Dedifferentiated amniotic fluid mesenchymal stem cell (primary cell): ENCODE measurements around the gene ANK2.

Source experiments
- DNase-seq: peaks from one replicate; pipeline ENCODE4 v3.0.0-alpha.2; 2016; ENCODE audit errors: extremely low spot score

Gene ANK2

GRCh38 chr4:113344100-113344499, 294.6 kb downstream of the ANK2 start:
- no peak for DNase-seq

- no peak for DNase-seq
Observed at GRCh38 chr4:113347245-113347644, 297.8 kb downstream of the ANK2 start.

GRCh38 chr4:113349430-113349829, 300.0 kb downstream of the ANK2 start:
- DNase-seq = no peak

- no peak for DNase-seq
Observed at GRCh38 chr4:113350576-113350975, 301.1 kb downstream of the ANK2 start.

- no peak for DNase-seq
Observed at GRCh38 chr4:113355550-113356371, 306.3 kb downstream of the ANK2 start.

- DNase-seq = no peak
Observed at GRCh38 chr4:113356453-113356852, 307.0 kb downstream of the ANK2 start.

- no peak for DNase-seq
Observed at GRCh38 chr4:113358784-113359183, 309.3 kb downstream of the ANK2 start.

- no peak for DNase-seq
Observed at GRCh38 chr4:113365377-113365776, 315.9 kb downstream of the ANK2 start.

GRCh38 chr4:113368056-113368455, 318.6 kb downstream of the ANK2 start:
- no peak for DNase-seq

GRCh38 chr4:113371111-113371510, 321.7 kb downstream of the ANK2 start:
- no peak for DNase-seq

GRCh38 chr4:113375964-113376666, 326.7 kb downstream of the ANK2 start:
- DNase-seq = no peak

- DNase-seq = no peak
Observed at GRCh38 chr4:113378836-113379235, 329.4 kb downstream of the ANK2 start.

GRCh38 chr4:113382704-113383103, 333.3 kb downstream of the ANK2 start:
- no peak for DNase-seq

GRCh38 chr4:113383111-113383785, 333.8 kb downstream of the ANK2 start:
- DNase-seq = peak; percentile 71

GRCh38 chr4:113384600-113384999, 335.1 kb downstream of the ANK2 start:
- DNase-seq = no peak

- DNase-seq = no peak
Observed at GRCh38 chr4:113385281-113385899, 335.9 kb downstream of the ANK2 start.

- no peak for DNase-seq
Observed at GRCh38 chr4:113389160-113389559, 339.7 kb downstream of the ANK2 start.

- DNase-seq = no peak
Observed at GRCh38 chr4:113390850-113391249, 341.4 kb downstream of the ANK2 start.

- no peak for DNase-seq
Observed at GRCh38 chr4:113394108-113394729, 344.8 kb downstream of the ANK2 start.

- DNase-seq = peak; percentile 92
Observed at GRCh38 chr4:113394730-113395530, 345.5 kb downstream of the ANK2 start.
